SIG-M5 (cell line): ENCODE data around the gene RAPGEFL1.
"Not testable (repeated sequence)": the region's sequence is repeated elsewhere in the genome, so short reads cannot be mapped to it uniquely, and the experiment has no call there.

Experiments
- DNase-seq: peaks from one replicate; lab custom pipeline; 2025; lab: John Stamatoyannopoulos, UW

RAPGEFL1 gene

GRCh38 chr17:40209404-40210093 is 32.3 kb downstream of the RAPGEFL1 start:
- DNase-seq, result no peak

- not testable (repeated sequence) for DNase-seq
Measured at GRCh38 chr17:40213914-40214313, 36.6 kb downstream of the RAPGEFL1 start.

GRCh38 chr17:40218006-40218739 is 40.9 kb downstream of the RAPGEFL1 start:
- DNase-seq, result no peak

GRCh38 chr17:40218740-40219593 is 41.7 kb downstream of the RAPGEFL1 start, which contains the start of gene WIPF2:
WIPF2 (plus strand) TSS chr17:40219304; CDS start chr17:40256460, 37,156 bp downstream.
- DNase-seq, result peak; percentile 87

GRCh38 chr17:40219594-40220338 is 42.5 kb downstream of the RAPGEFL1 start:
- DNase-seq, result no peak

GRCh38 chr17:40224718-40225550 is 47.7 kb downstream of the RAPGEFL1 start:
- DNase-seq, result no peak

GRCh38 chr17:40229146-40229545 is 51.9 kb downstream of the RAPGEFL1 start:
- DNase-seq, result not testable (repeated sequence)

GRCh38 chr17:40230670-40231069 is 53.4 kb downstream of the RAPGEFL1 start:
- DNase-seq, result no peak

GRCh38 chr17:40231928-40232327 is 54.7 kb downstream of the RAPGEFL1 start:
- DNase-seq, result not testable (repeated sequence)

- no peak for DNase-seq
Measured at GRCh38 chr17:40241252-40241834, 64.1 kb downstream of the RAPGEFL1 start.

- DNase-seq, result no peak
Measured at GRCh38 chr17:40242774-40243173, 65.5 kb downstream of the RAPGEFL1 start.

GRCh38 chr17:40243761-40244160 is 66.5 kb downstream of the RAPGEFL1 start:
- DNase-seq, result no peak

GRCh38 chr17:40244255-40244654 is 67.0 kb downstream of the RAPGEFL1 start:
- DNase-seq, result no peak
